Trophoblast cell (in vitro differentiated cells and primary cell): Measurements from ENCODE around the gene CDK6.

Source experiments
- DNase-seq, 2 donors: peaks; one replicate each; pipeline ENCODE4 v3.0.0-alpha.2; 2016
- H2AFZ ChIP-seq: 2 replicates; pipeline ENCODE4 v1.6.1; 2013; ENCODE audit warnings: low read length, moderate library complexity, mild to moderate bottlenecking; ENCODE audit not compliant: insufficient read depth, poor library complexity
- H2AK5ac ChIP-seq: 2 replicates; pipeline ENCODE4 v1.6.1; 2013; ENCODE audit warnings: mild to moderate bottlenecking, low read length
- H2BK120ac ChIP-seq: 2 replicates; pipeline ENCODE4 v1.6.1; 2013; ENCODE audit warnings: low read length, mild to moderate bottlenecking, moderate library complexity; ENCODE audit not compliant: insufficient read depth, poor library complexity
- H2BK12ac ChIP-seq: 2 replicates; pipeline ENCODE4 v1.6.1; 2013; ENCODE audit warnings: mild to moderate bottlenecking, low read length, moderate library complexity
- H2BK5ac ChIP-seq: 2 replicates; pipeline ENCODE4 v1.6.1; 2013; ENCODE audit warnings: low read length, low read depth, moderate library complexity, mild to moderate bottlenecking; ENCODE audit not compliant: poor library complexity
- H3K14ac ChIP-seq: 2 replicates; pipeline ENCODE4 v1.6.1; 2013; ENCODE audit warnings: mild to moderate bottlenecking, low read length
- H3K18ac ChIP-seq: 2 replicates; pipeline ENCODE4 v1.6.1; 2013; ENCODE audit warnings: mild to moderate bottlenecking, low read length
- H3K23ac ChIP-seq: 2 replicates; pipeline ENCODE4 v1.6.1; 2013; ENCODE audit warnings: low read length
- H3K27ac ChIP-seq: 2 replicates; pipeline ENCODE4 v1.5.1; 2013; ENCODE audit warnings: low read depth, mild to moderate bottlenecking, inconsistent platforms, low read length, moderate library complexity
- H3K27me3 ChIP-seq: 2 replicates; pipeline ENCODE4 v1.6.1; 2013; ENCODE audit warnings: inconsistent platforms, mild to moderate bottlenecking, low read length, moderate library complexity; ENCODE audit not compliant: insufficient read depth
- H3K36me3 ChIP-seq, 2 experiments: 1 replicate in 1 of 2; 2 replicates in 1 of 2; pipeline ENCODE4 v1.6.1; 2013; ENCODE audit warnings: low read length in 2 of 2, mild to moderate bottlenecking in 2 of 2, moderate library complexity in 1 of 2; ENCODE audit not compliant: insufficient read depth in 2 of 2, control insufficient read depth in 1 of 2
- H3K4ac ChIP-seq: 2 replicates; pipeline ENCODE4 v1.6.1; 2013; ENCODE audit warnings: low read depth, mild to moderate bottlenecking, low read length, moderate library complexity
- H3K4me1 ChIP-seq, 2 experiments: 1 replicate in 1 of 2; 2 replicates in 1 of 2; pipeline ENCODE4 v1.6.1; 2013; ENCODE audit warnings: low read length in 2 of 2, mild to moderate bottlenecking in 2 of 2, moderate library complexity in 1 of 2; ENCODE audit not compliant: insufficient read depth in 2 of 2, control insufficient read depth in 1 of 2
- H3K4me2 ChIP-seq: 2 replicates; pipeline ENCODE4 v1.6.1; 2013; ENCODE audit warnings: inconsistent platforms, mild to moderate bottlenecking, low read length, moderate library complexity
- H3K4me3 ChIP-seq: 2 replicates; pipeline ENCODE4 v1.5.1; 2013; ENCODE audit warnings: mild to moderate bottlenecking, low read depth, low read length, inconsistent platforms
- H3K79me1 ChIP-seq: one replicate; pipeline ENCODE4 v1.6.1; 2013; ENCODE audit warnings: low read length
- H3K79me2 ChIP-seq: 2 replicates; pipeline ENCODE4 v1.6.1; 2013; ENCODE audit warnings: low read length, mild to moderate bottlenecking; ENCODE audit not compliant: control insufficient read depth, insufficient read depth, poor library complexity
- H3K9ac ChIP-seq: 2 replicates; pipeline ENCODE4 v1.6.1; 2013; ENCODE audit warnings: mild to moderate bottlenecking, low read length
- H3K9me3 ChIP-seq: 2 replicates; pipeline ENCODE4 v1.6.1; 2013; ENCODE audit warnings: low read depth, mild to moderate bottlenecking, control low read depth, inconsistent platforms, low read length; ENCODE audit not compliant: insufficient read depth
- H4K12ac ChIP-seq: 2 replicates; pipeline ENCODE4 v1.6.1; 2013; ENCODE audit warnings: low read depth, mild to moderate bottlenecking, low read length, moderate library complexity
- H4K8ac ChIP-seq: 2 replicates; pipeline ENCODE4 v1.6.1; 2013; ENCODE audit warnings: low read depth, mild to moderate bottlenecking, low read length, moderate library complexity
- H4K91ac ChIP-seq: one replicate; pipeline ENCODE4 v1.6.1; 2013; ENCODE audit warnings: low read depth, mild to moderate bottlenecking, low read length, moderate library complexity
- WGBS: extraction: QIAGEN DNeasy Blood & Tissue Kit; methylation state at CpG from one replicate; pipeline ENCODE4 v1.1.7; 2013; ENCODE audit warnings: missing lambda C conversion rate; ENCODE audit not compliant: insufficient read length, insufficient coverage; ENCODE audit errors: extremely low coverage; 5-methylcytosine and 5-hydroxymethylcytosine counted together

Gene CDK6

DNA sequence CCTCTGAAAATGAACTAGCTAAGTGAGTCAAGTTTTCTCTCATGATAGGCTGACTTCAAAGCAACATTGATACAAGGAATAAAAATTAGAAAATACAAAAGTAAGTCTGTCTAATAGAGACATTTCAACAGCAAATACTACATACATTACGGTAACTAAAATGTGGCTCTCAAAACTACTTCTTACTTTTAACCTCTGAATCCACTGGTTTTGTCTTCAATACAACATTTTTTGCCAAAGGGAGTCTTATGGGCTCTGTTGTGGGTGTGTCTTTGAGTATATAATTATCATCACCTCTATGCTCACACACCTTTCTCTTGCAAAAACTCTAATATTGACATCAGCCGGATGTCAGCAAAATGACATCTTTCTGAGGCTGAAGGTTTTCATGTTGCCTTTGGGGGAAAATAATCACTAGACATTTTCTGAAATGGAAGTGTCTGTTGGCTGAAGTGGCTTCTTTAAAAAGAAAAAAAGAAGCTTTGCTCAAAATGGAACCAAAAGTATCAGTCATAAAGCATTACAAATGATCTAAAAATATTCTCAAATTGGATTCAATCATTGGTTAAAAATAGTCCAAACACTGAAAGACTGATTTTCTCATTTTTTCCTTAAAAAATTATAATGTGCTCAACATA lies 204.4 kb downstream of the CDK6 start:
- Histone ChIP-seq H4K8ac (no peak overlapping the region), H3K4ac (no peak overlapping the region), H2AK5ac (no peak overlapping the region), H3K79me1 (no peaks in the 10 kb centered on the region), H4K91ac (no peak overlapping the region), H3K79me2 (no peaks in the 10 kb centered on the region), H3K23ac (no peak overlapping the region), H3K4me2 (no peak overlapping the region), H2AFZ (no peak overlapping the region), H4K12ac (no peak overlapping the region), H2BK12ac (no peak overlapping the region), H3K9me3 (no peaks in the 10 kb centered on the region), H2BK5ac (no peak overlapping the region), H3K4me3 (no peak overlapping the region), H3K9ac (no peak overlapping the region), H3K4me1 (peaks cover 0 to 10% of the 10 kb centered on the region in 2 experiments), H3K14ac (no peak overlapping the region), H3K27me3 (no peaks in the 10 kb centered on the region), H3K27ac (no peak overlapping the region), H2BK120ac (no peak overlapping the region), H3K18ac (no peak overlapping the region), H3K36me3 (no peaks in the 10 kb centered on the region)
- no peak for DNase-seq
- WGBS, result no CpG with 5 or more reads among the region's 2 CpGs

- Histone ChIP-seq H2BK5ac (no peak overlapping the region), H4K91ac (no peak overlapping the region), H3K27me3 (no peaks in the 10 kb centered on the region), H2BK120ac (no peak overlapping the region), H3K79me2 (no peaks in the 10 kb centered on the region), H4K8ac (no peak overlapping the region), H3K9me3 (no peaks in the 10 kb centered on the region), H2AK5ac (no peak overlapping the region), H3K23ac (no peak overlapping the region), H3K14ac (no peak overlapping the region), H2BK12ac (no peak overlapping the region), H3K9ac (no peak overlapping the region), H3K79me1 (no peaks in the 10 kb centered on the region), H4K12ac (no peak overlapping the region), H2AFZ (no peak overlapping the region), H3K36me3 (no peaks in the 10 kb centered on the region), H3K4me2 (no peak overlapping the region), H3K4me3 (no peak overlapping the region), H3K4ac (no peak overlapping the region), H3K18ac (no peak overlapping the region), H3K27ac (no peak overlapping the region), H3K4me1 (peaks cover 0 to 10% of the 10 kb centered on the region in 2 experiments)
- WGBS, result no CpG with 5 or more reads among the region's 5 CpGs
- no peak for DNase-seq
These were observed 205.1 kb downstream of the CDK6 start for GRCh38 chr7:92631067-92631849.

DNA sequence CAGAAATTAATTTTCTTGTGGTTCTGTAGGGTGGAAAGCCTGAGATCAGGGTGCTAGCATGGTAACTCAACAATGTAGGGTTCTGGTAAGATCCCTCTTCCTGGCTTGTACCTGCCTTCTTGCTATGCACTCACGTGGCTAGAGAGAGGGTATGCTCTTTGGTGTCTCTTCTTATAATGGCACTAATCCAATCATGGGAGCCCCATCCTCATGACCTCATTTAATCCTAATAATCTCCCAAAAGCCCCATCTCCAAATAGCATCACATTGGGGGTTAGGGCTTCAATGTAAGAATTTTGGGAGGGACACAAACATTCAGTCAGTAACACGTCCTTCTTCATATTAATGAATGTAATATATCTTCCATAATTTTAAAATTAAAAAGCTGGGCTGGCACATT lies 206.6 kb downstream of the CDK6 start:
- H3K27me3 ChIP-seq, result no peaks in the 10 kb centered on the region
- no peak overlapping the region for H4K12ac ChIP-seq
- H3K4me2 ChIP-seq, result no peak overlapping the region
- H2BK5ac ChIP-seq, result no peak overlapping the region
- WGBS, result no CpG with 5 or more reads among the region's 2 CpGs
- no peak overlapping the region for H2AFZ ChIP-seq
- H3K79me2 ChIP-seq, result no peaks in the 10 kb centered on the region
- no peak overlapping the region for H3K18ac ChIP-seq
- H3K9ac ChIP-seq, result no peak overlapping the region
- no peak overlapping the region for H3K23ac ChIP-seq
- no peaks in the 10 kb centered on the region for H3K36me3 ChIP-seq
- H3K4me3 ChIP-seq, result no peak overlapping the region
- no peak overlapping the region for H2BK120ac ChIP-seq
- H2AK5ac ChIP-seq, result no peak overlapping the region
- H3K79me1 ChIP-seq, result no peaks in the 10 kb centered on the region
- no peak overlapping the region for H2BK12ac ChIP-seq
- no peak overlapping the region for H4K8ac ChIP-seq
- no peak for DNase-seq
- H3K4ac ChIP-seq, result no peak overlapping the region
- peaks cover 0 to 2% of the 10 kb centered on the region in 2 experiments for H3K4me1 ChIP-seq
- no peak overlapping the region for H3K27ac ChIP-seq
- no peaks in the 10 kb centered on the region for H3K9me3 ChIP-seq
- no peak overlapping the region for H3K14ac ChIP-seq
- H4K91ac ChIP-seq, result no peak overlapping the region

GRCh38 chr7:92627956-92628355 lies 208.4 kb downstream of the CDK6 start:
- Histone ChIP-seq H2BK12ac (no peak overlapping the region), H3K27ac (no peak overlapping the region), H3K27me3 (no peaks in the 10 kb centered on the region), H3K4ac (no peak overlapping the region), H3K9ac (no peak overlapping the region), H2AK5ac (no peak overlapping the region), H3K4me1 (no peaks in the 10 kb centered on the region), H3K79me2 (no peaks in the 10 kb centered on the region), H3K4me2 (no peak overlapping the region), H3K79me1 (no peaks in the 10 kb centered on the region), H3K14ac (no peak overlapping the region), H2BK120ac (no peak overlapping the region), H3K18ac (no peak overlapping the region), H3K36me3 (no peaks in the 10 kb centered on the region), H3K4me3 (no peak overlapping the region), H4K91ac (no peak overlapping the region), H2AFZ (no peak overlapping the region), H3K9me3 (no peaks in the 10 kb centered on the region), H4K8ac (no peak overlapping the region), H3K23ac (no peak overlapping the region), H2BK5ac (no peak overlapping the region), H4K12ac (no peak overlapping the region)
- no peak for DNase-seq
- no CpG with 5 or more reads among the region's 4 CpGs for WGBS
